GM12864 (cell line): ENCODE data around the gene KLHL30.

Experiments
- DNase-seq: peaks from one replicate; pipeline ENCODE4 v3.0.0-alpha.2; 2011; ENCODE audit warnings: low read depth
- H3K4me3 ChIP-seq: 2 replicates; pipeline ENCODE4 v1.5.1; 2011; ENCODE audit warnings: mild to moderate bottlenecking, low read depth, low read length, control low read depth
- TF ChIP-seq, protein P1 (sequence below): IDR thresholded peaks from 2 replicates; pipeline ENCODE4 v1.5.1; 2011; ENCODE audit warnings: low read depth, mild to moderate bottlenecking, moderate library complexity, low read length, control low read depth, inconsistent platforms; ENCODE audit errors: missing control alignments

The KLHL30 gene

DNA sequence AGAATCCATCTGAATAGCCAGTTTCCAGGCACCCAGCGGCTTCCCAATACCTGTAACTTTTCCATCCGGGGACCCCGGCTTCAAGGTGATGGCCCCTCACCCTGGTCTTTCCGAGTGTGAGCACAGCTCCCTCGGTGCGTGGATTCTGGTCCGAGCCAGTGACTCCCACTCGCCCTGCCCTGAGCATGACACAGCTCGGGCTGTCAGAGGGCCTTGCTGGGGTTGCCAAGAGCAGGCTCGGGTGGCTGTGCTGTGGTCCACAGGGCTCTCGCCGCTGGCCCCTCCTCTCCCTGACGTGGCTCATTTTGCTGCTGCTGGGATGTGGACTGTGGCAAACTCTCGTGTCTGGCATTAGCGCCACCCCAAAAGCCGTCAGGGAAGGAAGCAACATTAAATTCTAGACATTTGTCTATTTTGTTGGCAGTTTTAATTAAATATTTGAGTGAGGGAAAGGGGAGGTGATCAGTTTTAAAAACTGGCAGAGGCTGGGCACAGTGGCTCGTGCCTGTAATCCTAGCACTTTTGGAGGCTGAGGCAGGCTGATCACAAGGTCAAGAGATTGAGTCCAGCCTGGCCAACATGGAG is 43.9 kb upstream of the KLHL30 start:
- DNase-seq, result no peak

DNA sequence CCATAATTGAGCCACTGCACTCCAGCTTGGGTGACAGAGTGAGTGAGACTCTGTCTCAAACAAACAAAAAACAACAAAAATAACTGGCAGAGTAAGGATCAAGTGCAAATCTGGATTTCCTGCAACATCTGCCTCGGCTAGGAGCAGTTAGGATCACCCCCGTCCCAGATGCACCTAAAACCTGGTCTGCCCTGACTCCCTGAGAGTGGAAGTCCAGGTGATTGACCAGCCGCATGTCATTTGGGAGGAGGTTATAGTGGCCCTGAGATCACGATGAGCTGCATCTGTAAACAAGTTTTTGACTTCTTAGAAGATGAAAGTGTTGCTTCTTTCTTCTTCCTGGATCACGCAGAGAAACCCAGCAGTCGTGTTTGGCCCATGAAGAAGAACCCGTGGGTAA is 43.3 kb upstream of the KLHL30 start:
- TF ChIP-seq, protein P1, sequence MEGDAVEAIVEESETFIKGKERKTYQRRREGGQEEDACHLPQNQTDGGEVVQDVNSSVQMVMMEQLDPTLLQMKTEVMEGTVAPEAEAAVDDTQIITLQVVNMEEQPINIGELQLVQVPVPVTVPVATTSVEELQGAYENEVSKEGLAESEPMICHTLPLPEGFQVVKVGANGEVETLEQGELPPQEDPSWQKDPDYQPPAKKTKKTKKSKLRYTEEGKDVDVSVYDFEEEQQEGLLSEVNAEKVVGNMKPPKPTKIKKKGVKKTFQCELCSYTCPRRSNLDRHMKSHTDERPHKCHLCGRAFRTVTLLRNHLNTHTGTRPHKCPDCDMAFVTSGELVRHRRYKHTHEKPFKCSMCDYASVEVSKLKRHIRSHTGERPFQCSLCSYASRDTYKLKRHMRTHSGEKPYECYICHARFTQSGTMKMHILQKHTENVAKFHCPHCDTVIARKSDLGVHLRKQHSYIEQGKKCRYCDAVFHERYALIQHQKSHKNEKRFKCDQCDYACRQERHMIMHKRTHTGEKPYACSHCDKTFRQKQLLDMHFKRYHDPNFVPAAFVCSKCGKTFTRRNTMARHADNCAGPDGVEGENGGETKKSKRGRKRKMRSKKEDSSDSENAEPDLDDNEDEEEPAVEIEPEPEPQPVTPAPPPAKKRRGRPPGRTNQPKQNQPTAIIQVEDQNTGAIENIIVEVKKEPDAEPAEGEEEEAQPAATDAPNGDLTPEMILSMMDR, result no peak
- H3K4me3 ChIP-seq, result no peak overlapping the region
- DNase-seq, result no peak

More for the DNA sequence above, 43.9 kb upstream of the KLHL30 start:
- TF ChIP-seq, protein P1, result no peak
- no peak overlapping the region for H3K4me3 ChIP-seq

DNA sequence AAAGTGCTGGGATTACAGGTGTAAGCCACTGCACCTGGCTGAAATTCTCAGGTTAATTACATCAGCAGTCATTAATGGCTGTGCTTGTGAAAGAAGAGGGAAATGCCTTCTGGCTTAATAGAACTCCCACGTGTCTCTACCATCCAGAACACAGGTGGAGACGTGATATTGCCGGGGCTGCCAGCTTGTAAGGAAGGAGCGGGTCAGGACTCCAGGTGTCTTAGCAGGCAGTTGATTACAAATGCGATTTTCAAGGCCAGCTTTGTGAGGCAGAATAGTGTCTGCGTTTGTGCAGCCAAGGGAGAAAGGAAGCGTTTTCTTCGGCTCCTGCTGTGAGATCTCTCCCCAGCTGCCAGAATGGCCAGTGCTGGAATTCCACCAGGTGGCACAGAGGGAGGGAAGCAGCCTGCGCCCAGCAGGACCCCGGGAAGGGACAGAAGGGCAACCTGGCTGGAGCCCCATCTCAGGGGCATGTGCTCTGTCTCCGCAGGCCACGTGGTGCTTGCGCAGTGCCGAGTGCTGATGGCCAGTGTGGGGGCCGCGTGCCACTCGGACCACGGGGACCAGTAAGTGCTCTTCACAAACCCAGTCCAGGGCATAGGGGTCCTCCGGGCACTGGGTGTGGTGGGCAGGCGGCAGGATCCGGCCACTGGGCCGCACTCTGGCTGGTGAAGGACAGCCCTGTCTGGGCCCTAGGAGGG is 42.0 kb upstream of the KLHL30 start:
- TF ChIP-seq, protein P1, result no peak
- no peak for DNase-seq
- no peak overlapping the region for H3K4me3 ChIP-seq

DNA sequence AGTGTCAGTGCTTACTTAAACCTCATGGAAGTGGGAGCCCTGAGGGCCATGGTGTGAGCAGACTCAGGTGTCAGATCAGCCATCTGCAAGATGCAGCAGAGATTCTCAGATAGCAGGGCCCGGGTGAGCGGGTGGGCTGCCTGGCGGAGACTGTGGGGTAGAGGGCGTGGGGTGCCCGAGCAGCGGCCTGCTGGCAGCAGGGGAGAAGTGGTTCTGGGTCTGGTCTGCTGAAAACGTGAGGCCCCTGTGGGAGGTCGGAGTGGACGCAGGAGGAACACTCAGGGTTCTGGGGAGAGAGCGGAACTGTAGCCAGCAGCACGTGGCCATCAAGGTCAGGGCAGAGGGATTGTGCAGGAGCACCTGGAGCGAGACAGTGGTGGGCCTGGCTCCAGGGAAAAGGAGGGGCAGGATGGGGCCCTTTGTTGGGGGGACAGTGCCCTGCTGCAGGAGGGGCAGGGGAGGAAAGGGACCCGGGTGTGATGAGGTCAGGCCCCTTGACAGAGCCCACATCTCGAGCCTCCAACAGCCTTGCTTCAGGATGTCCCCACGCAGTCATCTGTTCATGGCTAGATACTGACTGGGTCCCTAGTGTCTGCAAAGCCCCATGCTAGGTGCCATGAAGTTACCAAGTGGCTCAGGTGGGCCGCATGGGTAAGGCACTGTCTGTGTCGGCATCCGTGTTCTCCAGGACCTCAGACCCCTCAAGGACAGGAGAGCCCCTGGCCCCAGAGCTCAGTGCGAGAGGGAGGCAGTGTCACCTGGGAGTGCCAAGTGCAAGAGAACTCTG is 41.1 kb upstream of the KLHL30 start:
- DNase-seq, result no peak
- H3K4me3 ChIP-seq, result no peak overlapping the region
- TF ChIP-seq, protein P1, result no peak

DNA sequence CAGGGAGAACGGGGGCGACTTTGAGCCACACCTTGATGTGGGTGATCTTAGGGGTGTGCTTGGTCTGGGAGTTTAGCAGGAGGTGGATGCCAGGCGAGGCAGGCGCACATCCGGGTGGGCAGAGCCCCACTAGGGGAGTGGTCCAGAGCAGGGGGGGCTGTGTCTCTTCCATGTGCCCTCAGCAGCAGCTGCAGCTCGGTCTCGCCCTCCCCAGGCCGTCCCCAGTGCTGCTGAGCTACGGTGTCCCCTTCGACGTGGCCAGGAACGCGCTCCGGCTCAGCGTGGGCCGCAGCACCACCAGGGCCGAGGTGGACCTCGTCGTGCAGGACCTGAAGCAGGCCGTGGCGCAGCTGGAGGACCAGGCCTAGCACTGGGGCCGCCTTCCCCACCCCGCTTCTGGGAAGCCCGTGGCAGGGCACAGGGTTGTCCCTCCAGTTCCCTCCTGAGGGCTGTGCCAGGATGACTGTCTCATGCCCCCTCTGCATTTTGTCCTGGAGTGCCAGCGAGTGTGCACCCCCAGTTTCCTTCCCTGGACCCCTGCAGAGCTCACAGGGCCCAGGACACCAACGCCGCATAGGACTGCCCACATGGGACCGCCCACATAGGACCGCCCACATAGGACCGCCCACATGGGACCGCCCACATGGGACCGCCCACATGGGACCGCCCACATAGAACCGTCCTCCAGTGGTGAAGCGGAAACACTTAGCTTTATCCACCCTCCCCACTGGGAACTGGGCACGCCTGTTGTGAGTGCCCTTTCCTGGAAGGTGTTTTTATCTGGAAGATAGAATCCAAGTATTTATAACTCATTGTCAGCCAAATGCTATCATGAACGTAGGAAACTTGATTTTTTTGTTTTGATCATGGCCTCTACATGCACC is 40.2 kb upstream of the KLHL30 start:
- peak; percentile 70 for DNase-seq
- H3K4me3 ChIP-seq, result no peak overlapping the region
- TF ChIP-seq, protein P1, result no peak

DNA sequence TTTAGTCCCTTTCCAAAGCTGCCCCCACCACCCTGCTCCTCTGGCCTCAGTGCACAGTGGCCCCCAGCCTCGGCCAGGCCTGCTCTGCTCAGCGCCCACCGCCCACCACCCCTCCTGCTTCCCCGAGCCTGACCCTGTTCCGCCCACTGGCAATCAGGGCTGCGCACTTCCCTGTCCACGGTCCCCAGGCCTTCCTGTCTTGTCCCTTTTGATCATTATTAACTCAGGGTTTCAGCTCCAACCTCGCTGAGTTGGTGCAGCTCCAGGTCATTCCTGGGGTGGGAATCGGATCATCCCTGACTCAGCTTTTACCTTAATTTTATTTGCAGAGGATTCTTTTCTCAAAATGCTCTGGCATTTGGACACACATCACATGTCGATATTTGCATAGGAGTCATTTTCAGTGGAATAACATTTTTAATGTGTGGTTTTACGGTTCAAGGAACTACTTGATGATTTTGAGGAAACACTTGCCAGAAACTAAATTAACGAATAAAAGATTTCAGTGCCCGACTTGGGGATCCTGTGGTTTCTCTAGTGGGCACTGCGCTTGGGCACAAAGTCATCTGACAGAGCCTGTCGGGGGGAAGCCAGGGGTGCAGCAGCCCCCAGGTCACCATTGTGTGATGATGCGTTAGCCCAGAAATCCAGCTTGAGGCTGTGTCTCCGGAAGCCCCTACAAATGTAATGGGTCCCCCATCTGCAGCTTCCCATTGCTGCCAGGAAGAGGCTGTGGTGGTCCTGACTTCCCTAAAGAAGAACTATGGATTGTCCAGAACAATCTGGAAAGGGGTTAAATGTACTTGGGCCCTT is 39.4 kb upstream of the KLHL30 start:
- H3K4me3 ChIP-seq, result no peak overlapping the region
- TF ChIP-seq, protein P1, result no peak
- no peak for DNase-seq
